Measurements from ENCODE around the gene PAIP2B. TPM values are rescaled to one million over a fixed set of nuclear protein-coding genes. Genes with fewer than 3 reads are reported as not detected.

The PAIP2B gene
- 0.63 and 0.94 TPM in 2 replicates for total RNA-seq

GRCh38 chr2:71226965-71227560 lies at the start of gene PAIP2B:
Gene PAIP2B (minus strand): TSS chr2:71227103. CDS start chr2:71202589, 24,514 bp downstream.

Other genes with a start within 250 kb of the PAIP2B start
- gene ANKRD53, start 248.5 kb downstream of the PAIP2B start, total RNA-seq: 0.95 and 1.7 TPM in 2 replicates
- gene TEX261, start 232.2 kb downstream of the PAIP2B start, total RNA-seq: 22.1 and 34.9 TPM in 2 replicates
- gene NAGK, start 158.5 kb downstream of the PAIP2B start, total RNA-seq: 70.6 and 106 TPM in 2 replicates
- gene MCEE, start 96.9 kb downstream of the PAIP2B start, total RNA-seq: 23.8 and 25.1 TPM in 2 replicates
- gene MPHOSPH10, start 96.5 kb downstream of the PAIP2B start, total RNA-seq: 12.8 and 17.0 TPM in 2 replicates
- gene ZNF638, start 104.7 kb upstream of the PAIP2B start, total RNA-seq: 105 and 129 TPM in 2 replicates
- gene DYSF, start 226.5 kb upstream of the PAIP2B start, total RNA-seq: 0.09 TPM in 1 of 2 replicates, not detected in the other

Data from bronchial smooth muscle cell (primary cell).